ENCODE results near the gene N4BP3.

N4BP3 gene

GRCh38 chr5:178119915-178120606, 6.7 kb downstream of the N4BP3 start:
- H3K79me2 ChIP-seq (ENCODE audit: control insufficient read depth, insufficient read depth, low read length) = peaks cover 36% of the 10 kb centered on the region
- no peak overlapping the region for H4K8ac ChIP-seq (ENCODE audit: low read depth, low read length)
- H3K18ac ChIP-seq (ENCODE audit: low read length) = no peak overlapping the region
- no peak overlapping the region for H3K9ac ChIP-seq (ENCODE audit: low read length)
- no peak overlapping the region for H2BK5ac ChIP-seq (ENCODE audit: low read length)
- H3K23ac ChIP-seq (ENCODE audit: low read length) = no peak overlapping the region
- no peak overlapping the region for H3K4me2 ChIP-seq (ENCODE audit: low read length)
- peaks cover 2% of the 10 kb centered on the region for H3K36me3 ChIP-seq (ENCODE audit: control insufficient read depth, insufficient read depth, low read length)
- peaks cover 7% of the 10 kb centered on the region for H3K79me1 ChIP-seq (ENCODE audit: low read length)
- no peak overlapping the region for H2AK5ac ChIP-seq (ENCODE audit: low read length)
- no peak for DNase-seq
- H3K4ac ChIP-seq (ENCODE audit: low read depth, low read length) = no peak overlapping the region
- H3K56ac ChIP-seq (ENCODE audit: low read length) = no peak overlapping the region
- H2BK120ac ChIP-seq (ENCODE audit: low read depth, low read length) = no peak overlapping the region
- no peak overlapping the region for H4K5ac ChIP-seq (ENCODE audit: low read length)
- no peak overlapping the region for H2BK15ac ChIP-seq (replicated peaks; ENCODE audit: low read depth)
- no peak overlapping the region for H3K4me3 ChIP-seq (ENCODE audit: low read length)
- H3K27me3 ChIP-seq (ENCODE audit: insufficient read depth, low read length, poor library complexity) = no peaks in the 10 kb centered on the region
- H3K4me1 ChIP-seq (ENCODE audit: control insufficient read depth, low read depth, low read length) = peaks cover 9% of the 10 kb centered on the region
- no peak overlapping the region for H3K27ac ChIP-seq (ENCODE audit: low read depth, low read length)
- no CpG with 5 or more reads among the region's 27 CpGs for WGBS (ENCODE audit: extremely low coverage, insufficient coverage, low lambda C conversion rate)

GRCh38 chr5:178120607-178121357, 7.5 kb downstream of the N4BP3 start:
- peaks cover 4% of the 10 kb centered on the region for H3K4me1 ChIP-seq (ENCODE audit: control insufficient read depth, low read depth, low read length)

GRCh38 chr5:178121391-178122276, 8.3 kb downstream of the N4BP3 start:
- Histone ChIP-seq H3K79me1 (ENCODE audit: low read length) (peaks cover 7% of the 10 kb centered on the region), H4K8ac (ENCODE audit: low read depth, low read length) (no peak overlapping the region), H3K36me3 (ENCODE audit: control insufficient read depth, insufficient read depth, low read length) (peaks cover 2% of the 10 kb centered on the region), H3K79me2 (ENCODE audit: control insufficient read depth, insufficient read depth, low read length) (peaks cover 22% of the 10 kb centered on the region), H3K4me1 (ENCODE audit: control insufficient read depth, low read depth, low read length) (peaks cover under 1% of the 10 kb centered on the region), H3K4me2 (ENCODE audit: low read length) (no peak overlapping the region), H2AK5ac (ENCODE audit: low read length) (no peak overlapping the region), H3K9ac (ENCODE audit: low read length) (no peak overlapping the region), H3K18ac (ENCODE audit: low read length) (no peak overlapping the region), H4K5ac (ENCODE audit: low read length) (no peak overlapping the region), H3K27ac (ENCODE audit: low read depth, low read length) (no peak overlapping the region), H3K4me3 (ENCODE audit: low read length) (no peak overlapping the region), H3K23ac (ENCODE audit: low read length) (no peak overlapping the region), H2BK15ac (replicated peaks; ENCODE audit: low read depth) (no peak overlapping the region), H3K4ac (ENCODE audit: low read depth, low read length) (no peak overlapping the region), H3K27me3 (ENCODE audit: insufficient read depth, low read length, poor library complexity) (no peaks in the 10 kb centered on the region), H3K56ac (ENCODE audit: low read length) (no peak overlapping the region), H2BK5ac (ENCODE audit: low read length) (no peak overlapping the region), H2BK120ac (ENCODE audit: low read depth, low read length) (no peak overlapping the region)
- no CpG with 5 or more reads among the region's 38 CpGs for WGBS (ENCODE audit: extremely low coverage, insufficient coverage, low lambda C conversion rate)
- DNase-seq = no peak

More at GRCh38 chr5:178120607-178121357, 7.5 kb downstream of the N4BP3 start:
- Histone ChIP-seq H2BK120ac (ENCODE audit: low read depth, low read length) (no peak overlapping the region), H3K79me2 (ENCODE audit: control insufficient read depth, insufficient read depth, low read length) (peaks cover 29% of the 10 kb centered on the region), H2BK15ac (replicated peaks; ENCODE audit: low read depth) (no peak overlapping the region), H3K4me3 (ENCODE audit: low read length) (no peak overlapping the region), H3K36me3 (ENCODE audit: control insufficient read depth, insufficient read depth, low read length) (peaks cover 2% of the 10 kb centered on the region), H3K9ac (ENCODE audit: low read length) (no peak overlapping the region), H4K8ac (ENCODE audit: low read depth, low read length) (no peak overlapping the region), H3K79me1 (ENCODE audit: low read length) (peaks cover 7% of the 10 kb centered on the region), H3K27ac (ENCODE audit: low read depth, low read length) (no peak overlapping the region), H2BK5ac (ENCODE audit: low read length) (no peak overlapping the region), H3K23ac (ENCODE audit: low read length) (no peak overlapping the region), H4K5ac (ENCODE audit: low read length) (no peak overlapping the region), H3K4me2 (ENCODE audit: low read length) (no peak overlapping the region), H3K4ac (ENCODE audit: low read depth, low read length) (no peak overlapping the region), H3K27me3 (ENCODE audit: insufficient read depth, low read length, poor library complexity) (no peaks in the 10 kb centered on the region), H2AK5ac (ENCODE audit: low read length) (no peak overlapping the region), H3K56ac (ENCODE audit: low read length) (no peak overlapping the region), H3K18ac (ENCODE audit: low read length) (no peak overlapping the region)
- no CpG with 5 or more reads among the region's 29 CpGs for WGBS (ENCODE audit: extremely low coverage, insufficient coverage, low lambda C conversion rate)
- DNase-seq = peak; percentile 72

- no peak overlapping the region for H2BK15ac ChIP-seq (replicated peaks; ENCODE audit: low read depth)
- H3K4me2 ChIP-seq (ENCODE audit: low read length) = no peak overlapping the region
- no peak overlapping the region for H3K4ac ChIP-seq (ENCODE audit: low read depth, low read length)
- no peak overlapping the region for H3K56ac ChIP-seq (ENCODE audit: low read length)
- H4K8ac ChIP-seq (ENCODE audit: low read depth, low read length) = no peak overlapping the region
- H3K18ac ChIP-seq (ENCODE audit: low read length) = no peak overlapping the region
- peaks cover 5% of the 10 kb centered on the region for H3K79me1 ChIP-seq (ENCODE audit: low read length)
- H2BK5ac ChIP-seq (ENCODE audit: low read length) = no peak overlapping the region
- H4K5ac ChIP-seq (ENCODE audit: low read length) = no peak overlapping the region
- H3K27ac ChIP-seq (ENCODE audit: low read depth, low read length) = no peak overlapping the region
- H3K79me2 ChIP-seq (ENCODE audit: control insufficient read depth, insufficient read depth, low read length) = peaks cover 15% of the 10 kb centered on the region
- H3K9ac ChIP-seq (ENCODE audit: low read length) = no peak overlapping the region
- no peak overlapping the region for H3K4me3 ChIP-seq (ENCODE audit: low read length)
- H2AK5ac ChIP-seq (ENCODE audit: low read length) = no peak overlapping the region
- H3K36me3 ChIP-seq (ENCODE audit: control insufficient read depth, insufficient read depth, low read length) = peaks cover 2% of the 10 kb centered on the region
- H3K4me1 ChIP-seq (ENCODE audit: control insufficient read depth, low read depth, low read length) = peaks cover 3% of the 10 kb centered on the region
- H3K23ac ChIP-seq (ENCODE audit: low read length) = no peak overlapping the region
- no CpG with 5 or more reads among the region's 5 CpGs for WGBS (ENCODE audit: extremely low coverage, insufficient coverage, low lambda C conversion rate)
- no peaks in the 10 kb centered on the region for H3K27me3 ChIP-seq (ENCODE audit: insufficient read depth, low read length, poor library complexity)
- no peak for DNase-seq
- H2BK120ac ChIP-seq (ENCODE audit: low read depth, low read length) = no peak overlapping the region
These were observed 9.0 kb downstream of the N4BP3 start for GRCh38 chr5:178122346-178122745.

GRCh38 chr5:178123094-178123965, 10.0 kb downstream of the N4BP3 start:
- no peak overlapping the region for H2AK5ac ChIP-seq (ENCODE audit: low read length)
- H3K4me1 ChIP-seq (ENCODE audit: control insufficient read depth, low read depth, low read length) = peaks cover 3% of the 10 kb centered on the region
- H3K18ac ChIP-seq (ENCODE audit: low read length) = no peak overlapping the region
- peaks cover 5% of the 10 kb centered on the region for H3K79me2 ChIP-seq (ENCODE audit: control insufficient read depth, insufficient read depth, low read length)
- no peak overlapping the region for H3K4ac ChIP-seq (ENCODE audit: low read depth, low read length)
- H3K79me1 ChIP-seq (ENCODE audit: low read length) = peaks cover 3% of the 10 kb centered on the region
- H2BK15ac ChIP-seq (replicated peaks; ENCODE audit: low read depth) = no peak overlapping the region
- peaks cover 2% of the 10 kb centered on the region for H3K36me3 ChIP-seq (ENCODE audit: control insufficient read depth, insufficient read depth, low read length)
- no peak overlapping the region for H3K4me3 ChIP-seq (ENCODE audit: low read length)
- DNase-seq = no peak
- H2BK5ac ChIP-seq (ENCODE audit: low read length) = no peak overlapping the region
- no CpG with 5 or more reads among the region's 13 CpGs for WGBS (ENCODE audit: extremely low coverage, insufficient coverage, low lambda C conversion rate)
- no peak overlapping the region for H3K27ac ChIP-seq (ENCODE audit: low read depth, low read length)
- no peak overlapping the region for H3K4me2 ChIP-seq (ENCODE audit: low read length)
- H2BK120ac ChIP-seq (ENCODE audit: low read depth, low read length) = no peak overlapping the region
- H3K56ac ChIP-seq (ENCODE audit: low read length) = no peak overlapping the region
- H4K8ac ChIP-seq (ENCODE audit: low read depth, low read length) = no peak overlapping the region
- H3K9ac ChIP-seq (ENCODE audit: low read length) = no peak overlapping the region
- no peaks in the 10 kb centered on the region for H3K27me3 ChIP-seq (ENCODE audit: insufficient read depth, low read length, poor library complexity)
- H4K5ac ChIP-seq (ENCODE audit: low read length) = no peak overlapping the region
- no peak overlapping the region for H3K23ac ChIP-seq (ENCODE audit: low read length)

All from mesendoderm (in vitro differentiated cells).